Astrocyte of the cerebellum (primary cell): ENCODE measurements around the gene STRADB.

Experiments used
- DNase-seq: peaks from one replicate; pipeline ENCODE4 v3.0.0-alpha.2; 2011; ENCODE audit warnings: low read depth
- H3K4me3 ChIP-seq: 2 replicates; pipeline ENCODE4 v1.5.1; 2011; ENCODE audit warnings: mild to moderate bottlenecking, low read depth, low read length, moderate library complexity
- CTCF ChIP-seq: IDR thresholded peaks from 2 replicates; pipeline ENCODE4 v1.5.1; 2012; ENCODE audit warnings: low read length, low read depth, moderate library complexity, mild to moderate bottlenecking; ENCODE audit errors: missing control alignments
- in situ Hi-C: cut with HindIII; loops from 2 replicates; pipeline ENCODE4 v1.10.0; 2017; ENCODE audit warnings: low sequenced_read_pairs

Gene STRADB

GRCh38 chr2:201451292-201452057, at the start of gene STRADB, which contains the start of gene TRAK2:
Gene STRADB, plus strand, starts transcription at chr2:201451740. Its CDS starts 3,101 bp downstream, at chr2:201454841.
Gene TRAK2, minus strand, starts transcription at chr2:201451458. Its CDS starts 30,951 bp downstream, at chr2:201420507.
- in situ Hi-C loops, result no loop called here
- TF ChIP-seq CTCF, result peak; percentile 16
- H3K4me3 ChIP-seq, result peak within 1 kb of the TSS; percentile 99
- DNase-seq, result peak; percentile 73

- TF ChIP-seq CTCF, result no peak
- in situ Hi-C loops, result no loop called here
- H3K4me3 ChIP-seq, result no peak overlapping the region
- DNase-seq, result no peak
Measured at GRCh38 chr2:201401815-201402214, 49.7 kb upstream of the STRADB start.

- in situ Hi-C loops, result no loop called here
- peak; percentile 28 for DNase-seq
- no peak overlapping the region for H3K4me3 ChIP-seq
- no peak for TF ChIP-seq CTCF
Measured at GRCh38 chr2:201402651-201403562, 48.6 kb upstream of the STRADB start.

- TF ChIP-seq CTCF, result no peak
- peak; percentile 68 for DNase-seq
- H3K4me3 ChIP-seq, result no peak overlapping the region
- in situ Hi-C loops, result no loop called here
Measured at GRCh38 chr2:201403880-201404279, 47.7 kb upstream of the STRADB start.

- no peak for DNase-seq
- in situ Hi-C loops, result no loop called here
- TF ChIP-seq CTCF, result no peak
- no peak overlapping the region for H3K4me3 ChIP-seq
Measured at GRCh38 chr2:201404699-201405280, 46.8 kb upstream of the STRADB start.

- TF ChIP-seq CTCF, result no peak
- DNase-seq, result peak; percentile 88
- in situ Hi-C loops, result no loop called here
- H3K4me3 ChIP-seq, result no peak overlapping the region
Measured at GRCh38 chr2:201406077-201406662, 45.4 kb upstream of the STRADB start.
